Colonic mucosa (tissue), 4 donors: ENCODE data around the gene MYO9A. TPM values are rescaled to one million over a fixed set of nuclear protein-coding genes. Genes with fewer than 3 reads are reported as not detected.
"Not testable (repeated sequence)": the region's sequence is repeated elsewhere in the genome, so short reads cannot be mapped to it uniquely, and the experiment has no call there.

ENCODE experiments used
- DNase-seq: peaks from one replicate; pipeline ENCODE4 v3.0.0-alpha.2; 2020
- H3K27ac ChIP-seq: fragments of 200-600 bp; one replicate; pipeline ENCODE4 v1.8.0; 2021
- H3K27me3 ChIP-seq: fragments of 200-600 bp; one replicate; pipeline ENCODE4 v1.8.0; 2021
- H3K36me3 ChIP-seq: fragments of 200-600 bp; one replicate; pipeline ENCODE4 v1.8.0; 2021
- H3K4me1 ChIP-seq: fragments of 200-600 bp; one replicate; pipeline ENCODE4 v1.8.0; 2021; ENCODE audit warnings: mild to moderate bottlenecking
- H3K4me3 ChIP-seq: fragments of 200-600 bp; one replicate; pipeline ENCODE4 v1.8.0; 2021
- H3K9ac ChIP-seq, 2 donors: one replicate each; pipeline ENCODE4 v1.7.0; 2013; ENCODE audit warnings: control low read depth in 2 of 2, low read depth in 2 of 2, low read length in 2 of 2
- H3K9me3 ChIP-seq: fragments of 200-600 bp; one replicate; pipeline ENCODE4 v1.8.0; 2021
- CTCF ChIP-seq: fragments of 200-600 bp; IDR thresholded peaks from one replicate; pipeline ENCODE4 v1.8.0; 2022; ENCODE audit warnings: antibody characterized with exemption, mild to moderate bottlenecking
- intact Hi-C: fragments of 100-400 bp; cut with DNase I; formaldehyde crosslinking; loops from one replicate; pipeline ENCODE4 v1.14.1; 2022
- total RNA-seq, 2 donors: library from RNA; stranded (reverse); fragmentation: NEBNext Ultra II Directional in 1 of 2; extraction: Animal tissue kit (Norgen Biotek cat#: 25700) in 1 of 2; gene quantifications; one replicate each; pipeline ENCODE4 v1.2.1, GENCODE V29; 2021
- donor health status: healthy.
- donor health status: DM: no; HTN: no; CAD: no.
- donor health status: DM: no; HTN: no; CAD: no.

MYO9A gene
- total RNA-seq, 2 donors from 2014 or later = 27.5 to 34.3 TPM

- Histone ChIP-seq H3K4me3 (no peak overlapping the region), H3K36me3 (no peaks in the 10 kb centered on the region), H3K27me3 (no peaks in the 10 kb centered on the region), H3K27ac (no peak overlapping the region), H3K9me3 (no peaks in the 10 kb centered on the region), H3K4me1 (no peaks in the 10 kb centered on the region), H3K9ac (no peak overlapping the region)
- peak; percentile 68 for DNase-seq
- intact Hi-C loops = no loop called here
- TF ChIP-seq CTCF = no peak
These were observed 31.8 kb downstream of the MYO9A start for GRCh38 chr15:72086010-72086697.

- Histone ChIP-seq H3K27ac (no peak overlapping the region), H3K27me3 (no peaks in the 10 kb centered on the region), H3K9ac (no peak overlapping the region), H3K36me3 (no peaks in the 10 kb centered on the region), H3K4me3 (no peak overlapping the region), H3K4me1 (no peaks in the 10 kb centered on the region), H3K9me3 (no peaks in the 10 kb centered on the region)
- TF ChIP-seq CTCF = no peak
- intact Hi-C loops = no loop called here
- no peak for DNase-seq
These were observed 35.8 kb downstream of the MYO9A start for GRCh38 chr15:72082176-72082575.

- no peak for DNase-seq
- H3K4me3 ChIP-seq = no peak overlapping the region
- TF ChIP-seq CTCF = no peak
- no peaks in the 10 kb centered on the region for H3K36me3 ChIP-seq
- no peaks in the 10 kb centered on the region for H3K4me1 ChIP-seq
- no peak overlapping the region for H3K9ac ChIP-seq
- H3K9me3 ChIP-seq = no peaks in the 10 kb centered on the region
- H3K27ac ChIP-seq = no peak overlapping the region
- no peaks in the 10 kb centered on the region for H3K27me3 ChIP-seq
- intact Hi-C loops = no loop called here
These were observed 39.1 kb downstream of the MYO9A start for GRCh38 chr15:72078887-72079286.

- Histone ChIP-seq H3K4me1 (no peaks in the 10 kb centered on the region), H3K9me3 (no peaks in the 10 kb centered on the region), H3K27me3 (no peaks in the 10 kb centered on the region), H3K36me3 (no peaks in the 10 kb centered on the region), H3K4me3 (no peak overlapping the region), H3K9ac (no peak overlapping the region), H3K27ac (no peak overlapping the region)
- intact Hi-C loops = no loop called here
- no peak for TF ChIP-seq CTCF
- no peak for DNase-seq
These were observed 40.0 kb downstream of the MYO9A start for GRCh38 chr15:72077950-72078349.

- Histone ChIP-seq H3K4me3 (no peak overlapping the region), H3K4me1 (no peaks in the 10 kb centered on the region), H3K9ac (no peak overlapping the region), H3K9me3 (no peaks in the 10 kb centered on the region), H3K36me3 (no peaks in the 10 kb centered on the region), H3K27me3 (no peaks in the 10 kb centered on the region), H3K27ac (no peak overlapping the region)
- DNase-seq = no peak
- TF ChIP-seq CTCF = no peak
- intact Hi-C loops = no loop called here
These were observed 43.5 kb downstream of the MYO9A start for GRCh38 chr15:72074335-72075060.

GRCh38 chr15:72071448-72071825 lies 46.5 kb downstream of the MYO9A start:
- H3K9ac ChIP-seq, H3K4me3 ChIP-seq, DNase-seq, H3K4me1 ChIP-seq, H3K27ac ChIP-seq, H3K27me3 ChIP-seq, H3K36me3 ChIP-seq, H3K9me3 ChIP-seq, intact Hi-C loops: not testable (repeated sequence)
